HG02610 (cell line): ENCODE measurements around the gene WHAMM.
"Not testable (repeated sequence)": the region's sequence is repeated elsewhere in the genome, so short reads cannot be mapped to it uniquely, and the experiment has no call there.

Experiments used
- ATAC-seq: cut with Tn5 transposase; IDR thresholded peaks from one replicate; pipeline ENCODE4 v1.9.1; 2021; ENCODE audit warnings: mild to moderate bottlenecking, moderate library complexity; ENCODE audit not compliant: unreplicated experiment

Gene WHAMM

DNA sequence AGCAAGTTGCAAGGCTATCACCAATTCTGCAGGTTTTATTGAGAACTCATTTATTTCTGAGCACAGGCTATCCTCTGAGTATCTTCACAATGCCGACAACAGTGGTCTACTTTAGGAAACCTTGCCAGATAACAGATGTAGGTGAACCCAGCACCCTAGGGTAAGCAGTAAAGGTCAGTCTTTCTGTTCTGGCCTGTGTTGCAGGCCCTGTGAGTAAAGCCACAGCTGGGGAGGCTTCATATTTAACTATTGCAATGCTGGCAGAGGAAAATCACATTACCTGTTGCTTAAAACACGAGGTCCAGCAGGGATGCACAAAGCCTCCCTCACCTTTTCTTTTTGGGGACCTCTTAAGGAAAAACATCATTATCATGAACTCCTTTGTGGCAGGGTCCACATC is 55.5 kb downstream of the WHAMM start:
- ATAC-seq: no peak

- not testable (repeated sequence) for ATAC-seq
Observed at GRCh38 chr15:82865581-82865980, 56.2 kb downstream of the WHAMM start.

DNA sequence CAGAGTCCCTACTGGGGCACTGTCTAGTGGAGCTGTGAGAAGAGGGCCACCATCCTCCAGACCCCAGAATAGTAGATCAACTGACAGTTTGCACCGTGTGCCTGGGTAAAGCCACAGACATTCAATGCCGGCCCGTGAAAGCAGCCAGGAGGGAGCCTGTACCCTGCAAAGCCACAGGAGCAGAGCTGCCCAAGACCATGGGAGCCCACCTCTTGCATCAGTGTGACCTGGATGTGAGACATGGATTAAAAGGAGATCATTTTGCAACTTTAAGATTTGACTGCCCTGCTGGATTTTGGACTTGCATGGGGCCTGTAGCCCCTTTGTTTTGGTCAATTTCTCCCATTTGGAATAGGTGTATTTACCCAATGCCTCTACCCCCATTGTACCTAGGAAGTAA is 56.6 kb downstream of the WHAMM start:
- ATAC-seq: not testable (repeated sequence)

DNA sequence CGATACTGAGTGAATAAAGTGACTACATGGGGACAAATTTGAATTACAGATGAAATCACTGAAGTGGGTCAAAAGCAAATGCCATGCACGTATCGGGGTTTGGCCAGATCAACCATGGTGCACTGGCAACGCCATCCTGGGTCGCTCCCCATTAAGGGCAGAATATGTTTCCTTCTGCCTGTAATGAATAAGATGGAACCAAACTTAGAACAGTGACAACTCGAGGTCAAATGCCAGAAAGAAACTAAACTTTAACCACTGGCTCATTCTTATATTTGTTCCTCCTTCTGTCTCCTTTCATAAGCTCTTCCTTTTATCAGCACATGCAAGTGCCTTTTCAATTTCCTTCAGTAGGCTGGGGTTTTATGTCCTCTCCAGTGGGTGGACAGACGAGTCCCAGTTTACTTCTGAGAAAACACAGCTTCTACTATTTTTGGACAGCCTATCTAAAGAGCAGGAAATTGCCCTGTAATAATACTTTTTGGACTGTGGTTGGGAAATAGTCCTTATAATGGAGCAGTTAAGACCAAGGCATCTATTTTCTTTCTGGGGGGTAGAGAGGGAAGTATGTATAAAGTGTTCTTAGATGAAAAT is 61.4 kb downstream of the WHAMM start:
- ATAC-seq: no peak

- ATAC-seq: no peak
Observed at GRCh38 chr15:82871358-82871757, 61.9 kb downstream of the WHAMM start.

- ATAC-seq: no peak
Observed at GRCh38 chr15:82871832-82872484, 62.5 kb downstream of the WHAMM start.

DNA sequence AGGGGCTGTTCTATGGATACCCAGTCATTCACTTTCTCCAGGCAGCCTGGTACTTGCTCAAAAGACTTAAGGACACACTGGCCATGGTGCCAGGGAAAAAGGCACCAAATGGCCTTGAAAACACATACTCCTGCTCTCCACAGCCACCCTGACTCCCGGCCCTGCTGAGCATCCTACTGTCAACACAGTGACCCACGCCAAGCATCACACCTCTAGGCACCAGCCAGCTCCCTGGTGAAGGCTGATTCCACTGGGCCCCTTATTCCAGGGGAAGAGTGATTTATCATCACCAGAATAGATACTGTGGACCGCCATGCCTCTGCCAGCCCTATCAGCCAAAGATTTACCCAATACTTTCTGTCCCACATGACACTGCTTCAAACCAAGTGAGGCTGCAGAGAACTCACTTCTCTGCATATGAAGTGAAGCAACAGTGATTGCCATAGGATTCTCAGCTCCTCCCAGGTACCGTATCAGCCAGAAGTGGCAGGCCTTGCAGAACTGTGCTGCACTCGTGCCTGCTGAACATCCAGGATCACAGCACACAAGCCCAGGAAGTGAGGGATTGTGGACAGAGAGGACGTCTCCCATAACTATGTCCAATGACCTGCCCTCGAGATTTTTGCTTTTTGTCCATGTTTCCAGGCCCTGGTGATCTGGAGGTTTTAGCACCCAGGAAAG is 63.7 kb downstream of the WHAMM start:
- ATAC-seq: no peak

DNA sequence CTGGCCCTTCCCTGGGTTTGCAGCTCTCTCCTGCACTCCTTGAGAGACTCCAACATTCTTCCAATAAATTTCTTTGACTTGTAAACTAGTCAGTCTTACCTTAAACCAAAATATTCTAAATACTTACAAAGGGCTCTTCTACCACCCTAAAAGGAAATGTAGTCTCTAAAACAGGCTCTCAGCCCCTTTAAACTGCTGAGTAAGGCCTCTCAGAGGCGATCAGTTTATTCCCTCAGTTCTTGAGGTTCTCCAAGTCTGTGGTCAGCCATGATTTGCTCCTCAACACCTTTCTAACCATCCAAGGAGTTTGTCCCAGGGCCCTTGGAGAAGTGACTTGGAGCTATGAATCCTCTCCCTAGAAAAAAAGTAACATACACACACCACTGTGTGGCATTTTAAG is 64.8 kb downstream of the WHAMM start:
- ATAC-seq: no peak

GRCh38 chr15:82874961-82875360 is 65.5 kb downstream of the WHAMM start:
- no peak for ATAC-seq

DNA sequence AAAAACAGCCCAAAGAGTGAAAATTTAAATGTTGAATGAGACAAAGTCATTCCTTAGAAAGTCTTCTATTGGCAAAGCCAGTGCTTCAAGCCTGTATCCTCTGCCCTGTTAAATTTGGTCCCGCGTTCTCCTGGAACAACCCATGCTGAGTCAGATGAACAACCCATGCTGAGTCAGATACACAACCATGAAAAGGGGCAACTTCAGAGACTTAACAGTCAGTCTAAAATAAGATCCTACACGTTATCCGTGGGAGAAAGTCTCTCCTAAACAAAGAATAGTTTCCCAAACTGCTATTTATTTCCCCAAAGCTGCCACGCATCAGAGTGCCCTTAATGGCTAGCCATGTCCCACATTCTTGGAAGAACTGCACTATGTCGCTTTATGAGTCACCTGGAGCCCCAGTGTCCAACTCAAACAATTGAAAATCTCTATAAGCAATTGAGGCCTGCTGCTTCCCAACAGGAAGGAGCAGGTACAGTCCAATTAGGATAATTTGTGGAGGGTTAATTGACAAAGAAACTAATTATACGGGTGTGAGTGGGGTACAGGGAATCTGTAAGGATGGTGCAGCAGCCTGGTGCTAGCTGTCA is 66.1 kb downstream of the WHAMM start:
- no peak for ATAC-seq

DNA sequence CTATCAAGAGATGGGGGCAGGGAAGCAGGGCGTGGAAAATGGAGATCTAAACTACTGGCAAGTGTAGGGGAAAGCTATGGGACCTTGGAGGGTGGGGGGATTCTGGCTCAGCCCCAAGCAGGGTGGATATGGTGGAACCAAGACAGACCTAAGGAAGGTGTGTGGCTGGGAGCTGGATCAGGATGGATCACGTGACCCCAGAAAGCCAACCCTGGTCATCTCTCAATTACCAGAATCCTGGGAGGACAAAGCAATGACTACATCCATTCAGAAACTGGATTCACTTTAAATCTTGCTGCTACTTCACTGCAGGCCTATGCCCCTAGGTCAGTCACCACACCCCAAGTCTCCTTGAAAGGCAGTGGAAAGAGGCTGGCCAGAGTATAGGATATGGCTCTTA is 68.4 kb downstream of the WHAMM start:
- ATAC-seq: no peak

DNA sequence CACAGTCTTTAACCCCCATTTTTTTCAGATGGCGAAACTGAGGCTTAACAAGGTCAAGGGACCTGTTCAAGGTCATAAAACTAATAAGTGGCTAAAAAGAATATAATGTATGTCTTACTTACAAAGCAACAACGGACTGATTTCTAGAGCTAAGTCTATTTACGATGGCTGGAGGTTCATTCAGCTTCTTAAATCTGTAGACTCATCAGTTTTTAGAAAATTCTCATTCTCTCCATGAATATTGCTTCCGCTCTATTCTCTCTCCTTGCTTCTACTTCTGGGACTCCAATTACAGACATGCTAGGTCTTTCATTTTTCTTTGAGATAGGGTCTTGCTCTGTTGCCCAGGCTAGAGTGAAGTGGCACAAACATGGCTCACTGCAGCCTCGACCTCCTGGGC is 68.9 kb downstream of the WHAMM start:
- ATAC-seq: no peak

DNA sequence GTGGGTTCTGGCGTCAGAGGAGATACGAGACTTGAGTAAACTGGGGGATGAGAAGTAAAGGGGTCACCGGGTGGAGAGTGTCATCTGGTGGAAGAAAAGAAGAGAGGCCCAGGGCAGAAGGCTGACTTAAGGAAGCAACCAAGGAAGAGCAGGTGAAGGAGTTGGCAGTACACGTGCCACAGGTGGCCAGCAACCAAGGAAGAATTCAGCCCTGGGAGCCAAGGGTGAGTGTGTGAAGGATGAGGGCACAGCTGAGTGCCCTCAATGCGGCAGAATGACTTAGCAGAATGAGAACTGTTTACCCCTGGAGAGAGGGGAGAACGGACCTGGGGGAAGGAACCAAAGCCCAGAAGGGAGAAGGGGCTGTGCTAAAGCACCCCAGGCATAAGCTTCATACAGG is 71.3 kb downstream of the WHAMM start:
- no peak for ATAC-seq

DNA sequence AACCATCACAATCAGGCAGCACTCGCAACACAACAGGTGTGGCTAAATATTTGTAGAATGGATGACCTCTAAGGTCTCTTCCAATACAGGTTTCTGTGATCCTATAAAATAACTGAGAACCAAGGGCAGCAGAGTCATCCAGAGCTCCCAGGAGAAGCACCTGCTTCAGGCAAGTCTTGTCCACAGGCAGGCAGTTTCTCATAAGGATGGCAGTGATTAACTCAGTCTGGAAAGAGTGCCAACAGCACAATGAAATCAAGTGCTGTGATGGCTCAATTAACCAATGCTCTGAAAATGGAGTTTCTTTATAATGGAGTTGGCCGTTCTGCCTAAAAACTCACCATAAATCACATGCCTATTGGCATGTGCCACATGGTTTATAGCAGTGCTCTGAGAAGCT is 72.3 kb downstream of the WHAMM start:
- ATAC-seq: no peak

- no peak for ATAC-seq
Observed at GRCh38 chr15:82882273-82882928, 73.0 kb downstream of the WHAMM start.
